K562 (cell line): Measurements from ENCODE around the gene CCDC88C. TPM values are rescaled to one million over a fixed set of nuclear protein-coding genes. Genes with fewer than 3 reads are reported as not detected.
A peak's percentile ranks its signal among the peaks of the same experiment; 100 is the strongest.

Source experiments
- ATAC-seq: fragments of 200-7000 bp; cut with Tn5 transposase; 3 replicates; pipeline ENCODE4 v1.9.1; 2020; ENCODE audit warnings: moderate library complexity
- BruUV-seq: library from RNA; stranded (reverse); fragments of 400-500 nt; replicated peaks from 2 replicates; lab custom pipeline; 2021; lab: Mats Ljungman, UMichigan
- CTCF ChIA-PET: fragments of 300-600 bp; formaldehyde crosslinking; extraction: SDS; loops from one replicate; lab custom pipeline; 2021; ENCODE audit warnings: low intra/inter-chr PET ratio; lab: Yijun Ruan, JAX
- POLR2A ChIA-PET: fragments of 300-600, 350-650 bp; sonication (Branson Sonifier 250); formaldehyde crosslinking; extraction: SDS; loops from one replicate; lab custom pipeline; 2021; ENCODE audit warnings: antibody characterized with exemption, inconsistent platforms; lab: Yijun Ruan, JAX
- DNase-seq, 4 experiments: peaks; one replicate each; pipeline versions ENCODE4 v3.0.0 to v3.0.0-alpha.2; 2011 to 2018; ENCODE audit warnings: low spot score in 3 of 4, mixed read lengths in 3 of 4; ENCODE audit errors: extremely low read depth in 1 of 4
- FAIRE-seq: peaks from 2 replicates; lab custom pipeline; 2011; peaks lifted over from hg19 to GRCh38; lab: Jason Lieb, UNC
- H2AFZ ChIP-seq: 2 replicates; pipeline ENCODE4 v1.6.0; 2011; ENCODE audit warnings: low read depth, low read length, control low read depth, inconsistent platforms
- H3K27ac ChIP-seq: fragments of 200-600 bp; 3 replicates; pipeline ENCODE4 v1.8.0; 2011; ENCODE audit warnings: low read depth, mild to moderate bottlenecking, control low read depth, inconsistent platforms, low read length, moderate library complexity, mixed read lengths; ENCODE audit errors: extremely low read depth
- H3K27me3 ChIP-seq, 2 experiments: fragments of 300-600 bp in 1 of 2; 2 replicates in 1 of 2; 3 replicates in 1 of 2; pipeline versions ENCODE4 v1.6.0 to v1.8.0; 2011; ENCODE audit warnings: inconsistent platforms in 2 of 2, low read length in 2 of 2, mild to moderate bottlenecking in 1 of 2, mixed read lengths in 1 of 2, moderate library complexity in 1 of 2; ENCODE audit not compliant: control insufficient read depth in 2 of 2, insufficient read depth in 2 of 2
- H3K36me3 ChIP-seq: fragments of 300-600 bp; 3 replicates; pipeline ENCODE4 v1.8.0; 2011; ENCODE audit warnings: mild to moderate bottlenecking, low read length, inconsistent platforms; ENCODE audit not compliant: control insufficient read depth, insufficient read depth
- H3K4me1 ChIP-seq, 2 experiments: fragments of 200-600 bp in 1 of 2; replicated peaks in 1 of 2; 2 replicates in 1 of 2; 3 replicates in 1 of 2; pipeline versions ENCODE4 v1.5.1 to v1.8.0; 2011; ENCODE audit warnings: inconsistent platforms in 2 of 2, low read length in 2 of 2, mild to moderate bottlenecking in 1 of 2, mixed read lengths in 1 of 2, moderate library complexity in 1 of 2; ENCODE audit not compliant: control insufficient read depth in 2 of 2, insufficient read depth in 2 of 2
- H3K4me2 ChIP-seq: 2 replicates; pipeline ENCODE4 v1.6.1; 2011; ENCODE audit warnings: low read length, control low read depth, inconsistent platforms, mixed read lengths; ENCODE audit not compliant: insufficient read depth
- H3K4me3 ChIP-seq: fragments of 200-600 bp; sonication (generic), shearing (Covaris generic); 2 replicates; pipeline ENCODE4 v1.5.1; 2016; ENCODE audit warnings: control low read depth, inconsistent platforms
- H3K79me2 ChIP-seq: fragments of 200-600 bp; 3 replicates; pipeline ENCODE4 v1.8.0; 2011; ENCODE audit warnings: low read length, inconsistent platforms; ENCODE audit not compliant: control insufficient read depth, insufficient read depth
- H3K9ac ChIP-seq, 2 experiments: 2 replicates each; pipeline versions ENCODE4 v1.6.0 to v1.6.1; 2011; ENCODE audit warnings: low read depth in 2 of 2, low read length in 2 of 2, control low read depth in 1 of 2, inconsistent platforms in 1 of 2, mild to moderate bottlenecking in 1 of 2, mixed read lengths in 1 of 2; ENCODE audit not compliant: insufficient read depth in 1 of 2
- H3K9me1 ChIP-seq: one replicate; pipeline ENCODE4 v1.6.0; 2011; ENCODE audit warnings: inconsistent platforms, mild to moderate bottlenecking, low read length, moderate library complexity; ENCODE audit not compliant: control insufficient read depth, insufficient read depth
- H3K9me3 ChIP-seq: replicated peaks from 2 replicates; pipeline ENCODE4 v1.5.1; 2011; ENCODE audit warnings: low read depth, low read length, inconsistent platforms; ENCODE audit not compliant: control insufficient read depth, insufficient read depth
- H4K20me1 ChIP-seq: replicated peaks from 2 replicates; pipeline ENCODE4 v1.6.1; 2011; ENCODE audit warnings: low read length, inconsistent platforms, mixed read lengths; ENCODE audit not compliant: control insufficient read depth, insufficient read depth
- ESRRA ChIP-seq: fragments of 450-650 bp; IDR thresholded peaks from 2 replicates; pipeline ENCODE4 v1.6.1; 2014; ENCODE audit warnings: low read depth, mild to moderate bottlenecking, moderate library complexity, borderline replicate concordance
- GABPA ChIP-seq: fragments of 200-800 bp; sonication (Bioruptor generic); conservative IDR thresholded peaks from 2 replicates; pipeline ENCODE4 v1.6.1; 2016; ENCODE audit warnings: low read depth, missing genetic modification characterization, missing compliant biosample characterization
- LCOR ChIP-seq: sonication (generic); formaldehyde crosslinking; IDR thresholded peaks from 2 replicates; pipeline ENCODE4 v1.8.0; 2022; ENCODE audit warnings: mild to moderate bottlenecking, missing genetic modification reagents
- PTRF ChIP-seq: fragments of 450-650 bp; IDR thresholded peaks from 2 replicates; pipeline ENCODE4 v1.6.1; 2016; ENCODE audit warnings: mild to moderate bottlenecking, missing genetic modification characterization, missing compliant biosample characterization
- SIN3A ChIP-seq, 2 experiments: fragments of 150-350 bp in 1 of 2; IDR thresholded peaks; 2 replicates each; pipeline ENCODE4 v1.6.1; 2011 to 2016; ENCODE audit warnings: borderline replicate concordance in 2 of 2, low read depth in 2 of 2, low read length in 2 of 2, mild to moderate bottlenecking in 2 of 2, moderate library complexity in 2 of 2; ENCODE audit not compliant: control insufficient read depth in 1 of 2
- XRCC4 ChIP-seq: IDR thresholded peaks from one replicate; pipeline ENCODE4 v1.6.1; 2011; ENCODE audit not compliant: insufficient read depth, insufficient read length; ENCODE audit errors: extremely low read depth
- ZBTB7A ChIP-seq: IDR thresholded peaks from 2 replicates; pipeline ENCODE4 v1.6.1; 2011; ENCODE audit warnings: low read depth, mild to moderate bottlenecking, low read length, moderate library complexity, borderline replicate concordance; ENCODE audit not compliant: control insufficient read depth
- ZC3H11A ChIP-seq: IDR thresholded peaks from 2 replicates; pipeline ENCODE4 v1.6.1; 2012; ENCODE audit warnings: low read depth, low read length, improper control_type of control experiment
- ZNF134 ChIP-seq: fragments of 250-450 bp; sonication (Bioruptor Pico); conservative IDR thresholded peaks from 2 replicates; pipeline ENCODE4 v1.4.0; 2020
- ZNF561 ChIP-seq: fragments of 450-650 bp; formaldehyde crosslinking; conservative IDR thresholded peaks from 2 replicates; pipeline ENCODE4 v1.4.0; 2020; ENCODE audit warnings: mild to moderate bottlenecking, moderate library complexity
- WGBS: fragments of 100-300 bp; shearing (Covaris generic); methylation state at CpG from one replicate; pipeline ENCODE4 v1.1.6; 2016; ENCODE audit warnings: low coverage, mixed read lengths; ENCODE audit not compliant: insufficient coverage; ENCODE audit errors: missing lambda C conversion rate; 5-methylcytosine and 5-hydroxymethylcytosine counted together
- in situ Hi-C: fragments of 300-500 bp; cut with MboI; formaldehyde crosslinking; loops from 4 replicates; pipeline ENCODE4 v1.15.0; 2018; ENCODE audit warnings: inconsistent platforms, mixed read lengths
- intact Hi-C: fragments of 100-400 bp; cut with micrococcal nuclease; formaldehyde crosslinking; loops from 2 replicates; pipeline ENCODE4 v1.14.2; 2022
- polyA plus RNA-seq, 8 experiments: library from polyadenylated mRNA; depleted of rRNA in 4 of 8; stranded (reverse) in 5 of 8; unstranded in 3 of 8; fragments of >200 nt; fragmentation: Nextera tagmentation in 2 of 8; fragmentation: Illumina TruSeq in 1 of 8; extraction: Ambion mirVana in 2 of 8; extraction: Trizol in 1 of 8; gene quantifications; 2 replicates each; pipeline versions ENCODE4 v1.2.1 to v1.2.3, GENCODE V29; 2011 to 2014; ENCODE audit warnings: inconsistent platforms in 1 of 8, missing spikeins in 1 of 8
- total RNA-seq, 7 experiments: library from RNA; depleted of rRNA in 6 of 7; stranded (reverse); fragments of >200 nt in 6 of 7; fragmentation: Illumina TruSeq in 2 of 7; extraction: Trizol in 2 of 7; gene quantifications; 2 replicates each; pipeline versions ENCODE4 v1.2.1 to v1.2.3, GENCODE V29; 2011 to 2021; ENCODE audit warnings: low replicate concordance in 1 of 7
- TF ChIP-seq, protein P1 (sequence below): fragments of 450-650 bp; IDR thresholded peaks from 2 replicates; pipeline ENCODE4 v1.6.1; 2016; ENCODE audit warnings: borderline replicate concordance
- TF ChIP-seq, protein P2 (sequence below), 3 experiments: fragments of 200-800 bp in 1 of 3; fragments of 250-450 bp in 1 of 3; fragments of 450-650 bp in 1 of 3; sonication (Bioruptor Pico) in 1 of 3; sonication (Bioruptor generic) in 1 of 3; formaldehyde crosslinking in 1 of 3; IDR thresholded peaks; 2 replicates each; pipeline versions ENCODE4 v1.6.1 to v1.8.0; 2016 to 2022; ENCODE audit warnings: mild to moderate bottlenecking in 2 of 3, missing genetic modification characterization in 2 of 3, missing compliant biosample characterization in 1 of 3, moderate library complexity in 1 of 3
- TF ChIP-seq, protein P3 (sequence below): sonication (generic); formaldehyde crosslinking; IDR thresholded peaks from 2 replicates; pipeline ENCODE4 v1.8.0; 2022; ENCODE audit warnings: mild to moderate bottlenecking, missing genetic modification reagents

The CCDC88C gene
- total and polyA plus RNA-seq, 9 of the 15 experiments (the other 6 are each of a cell fraction or from before 2014, with no cell fraction given) = 0.62 to 22.5 (median 10.7) TPM

DNA sequence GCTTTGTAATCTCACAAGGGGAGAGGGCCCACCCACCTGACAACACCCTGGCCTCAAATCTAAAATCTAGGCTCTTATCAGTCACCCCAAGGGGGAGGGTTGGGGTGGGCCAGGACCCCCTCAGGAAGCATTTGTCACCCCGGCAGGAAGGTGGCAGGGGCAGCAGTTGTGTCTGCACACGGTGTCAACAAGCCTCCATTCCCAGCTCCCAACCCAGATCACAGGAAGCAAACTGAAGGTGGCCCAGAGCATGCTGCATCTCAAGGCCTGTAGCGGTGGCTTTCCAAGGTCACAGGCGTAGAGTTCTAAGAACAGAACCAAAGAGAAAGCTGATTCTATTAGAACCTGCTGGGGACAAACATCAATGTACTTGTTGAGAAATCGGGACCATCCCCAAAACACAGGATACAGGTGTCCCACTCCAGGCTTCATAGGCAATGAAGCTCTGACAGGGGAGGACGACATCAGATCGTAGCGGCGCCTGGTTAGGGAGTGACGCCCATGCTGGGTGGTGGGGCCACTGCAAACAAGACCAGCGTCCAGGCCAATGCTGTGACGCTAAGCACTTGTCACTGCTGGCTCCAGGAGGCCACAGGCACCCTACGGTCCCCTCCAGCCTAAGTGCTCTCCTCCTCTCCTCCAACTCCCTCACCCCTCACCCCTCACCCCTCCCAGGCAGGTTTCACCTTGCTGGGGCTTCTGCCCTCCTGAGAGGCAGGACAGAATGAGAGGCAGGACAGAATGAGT lies 52.9 kb downstream of the CCDC88C start:
- DNase-seq (peak in 2 of 4 experiments; percentile 17 to 18), FAIRE-seq (no peak), ATAC-seq (peak; percentile 80)
- no peak overlapping the region; the same call in 1 of the 2 replicates for H3K4me2 ChIP-seq
- in situ Hi-C loops = no loop called here
- peaks cover 11 to 22% of the 10 kb centered on the region in 2 experiments; a peak in 4 of 5 replicates for H3K4me1 ChIP-seq
- no TSS peak for BruUV-seq
- no peak overlapping the region for H2AFZ ChIP-seq
- ChIA-PET CTCF (no interaction called here), POLR2A (interaction anchor here (0.6 kb wide), 2 partner anchors 49 to 757 kb away, joined by 3 to 4 read pairs; partner anchors contain the start of genes CPSF2 and NDUFB1)
- no peaks in the 10 kb centered on the region for H3K27me3 ChIP-seq
- intact Hi-C loops = loop anchor here (5.0 kb wide), 1 partner anchor 53 kb away; the partner anchor contains the start of gene CCDC88C
- H3K9me1 ChIP-seq = no peaks in the 10 kb centered on the region
- H3K79me2 ChIP-seq = peaks cover 24% of the 10 kb centered on the region
- H3K36me3 ChIP-seq = no peaks in the 10 kb centered on the region
- no peaks in the 10 kb centered on the region for H3K9me3 ChIP-seq
- peaks cover 12% of the 10 kb centered on the region; the same call in 1 of the 2 replicates for H4K20me1 ChIP-seq
- WGBS = 37% methylated on average over 10 of the region's 13 CpGs
- H3K4me3 ChIP-seq = no peak overlapping the region
- H3K27ac ChIP-seq = no peak overlapping the region
- H3K9ac ChIP-seq = peak overlapping the region in 1 of 2 experiments; percentile 71; a peak in 1 of 4 replicates
- TF ChIP-seq ZC3H11A = no peak
- TF ChIP-seq ESRRA = 0 out of 2 replicates have a peak, but pooled peaks have one; percentile 23
- TF ChIP-seq, protein P1, sequence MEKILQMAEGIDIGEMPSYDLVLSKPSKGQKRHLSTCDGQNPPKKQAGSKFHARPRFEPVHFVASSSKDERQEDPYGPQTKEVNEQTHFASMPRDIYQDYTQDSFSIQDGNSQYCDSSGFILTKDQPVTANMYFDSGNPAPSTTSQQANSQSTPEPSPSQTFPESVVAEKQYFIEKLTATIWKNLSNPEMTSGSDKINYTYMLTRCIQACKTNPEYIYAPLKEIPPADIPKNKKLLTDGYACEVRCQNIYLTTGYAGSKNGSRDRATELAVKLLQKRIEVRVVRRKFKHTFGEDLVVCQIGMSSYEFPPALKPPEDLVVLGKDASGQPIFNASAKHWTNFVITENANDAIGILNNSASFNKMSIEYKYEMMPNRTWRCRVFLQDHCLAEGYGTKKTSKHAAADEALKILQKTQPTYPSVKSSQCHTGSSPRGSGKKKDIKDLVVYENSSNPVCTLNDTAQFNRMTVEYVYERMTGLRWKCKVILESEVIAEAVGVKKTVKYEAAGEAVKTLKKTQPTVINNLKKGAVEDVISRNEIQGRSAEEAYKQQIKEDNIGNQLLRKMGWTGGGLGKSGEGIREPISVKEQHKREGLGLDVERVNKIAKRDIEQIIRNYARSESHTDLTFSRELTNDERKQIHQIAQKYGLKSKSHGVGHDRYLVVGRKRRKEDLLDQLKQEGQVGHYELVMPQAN = no peak
- no peak for TF ChIP-seq PTRF (tag)
- no peak for TF ChIP-seq SIN3A (IDR thresholded peaks at IDR 0.05; ENCODE audit: borderline replicate concordance in 2 of 2, control insufficient read depth in 1 of 2, low read depth in 2 of 2, low read length in 2 of 2)
- TF ChIP-seq ZBTB7A = 0 out of 2 replicates have a peak, but pooled peaks have one; percentile 45
- TF ChIP-seq, protein P2, sequence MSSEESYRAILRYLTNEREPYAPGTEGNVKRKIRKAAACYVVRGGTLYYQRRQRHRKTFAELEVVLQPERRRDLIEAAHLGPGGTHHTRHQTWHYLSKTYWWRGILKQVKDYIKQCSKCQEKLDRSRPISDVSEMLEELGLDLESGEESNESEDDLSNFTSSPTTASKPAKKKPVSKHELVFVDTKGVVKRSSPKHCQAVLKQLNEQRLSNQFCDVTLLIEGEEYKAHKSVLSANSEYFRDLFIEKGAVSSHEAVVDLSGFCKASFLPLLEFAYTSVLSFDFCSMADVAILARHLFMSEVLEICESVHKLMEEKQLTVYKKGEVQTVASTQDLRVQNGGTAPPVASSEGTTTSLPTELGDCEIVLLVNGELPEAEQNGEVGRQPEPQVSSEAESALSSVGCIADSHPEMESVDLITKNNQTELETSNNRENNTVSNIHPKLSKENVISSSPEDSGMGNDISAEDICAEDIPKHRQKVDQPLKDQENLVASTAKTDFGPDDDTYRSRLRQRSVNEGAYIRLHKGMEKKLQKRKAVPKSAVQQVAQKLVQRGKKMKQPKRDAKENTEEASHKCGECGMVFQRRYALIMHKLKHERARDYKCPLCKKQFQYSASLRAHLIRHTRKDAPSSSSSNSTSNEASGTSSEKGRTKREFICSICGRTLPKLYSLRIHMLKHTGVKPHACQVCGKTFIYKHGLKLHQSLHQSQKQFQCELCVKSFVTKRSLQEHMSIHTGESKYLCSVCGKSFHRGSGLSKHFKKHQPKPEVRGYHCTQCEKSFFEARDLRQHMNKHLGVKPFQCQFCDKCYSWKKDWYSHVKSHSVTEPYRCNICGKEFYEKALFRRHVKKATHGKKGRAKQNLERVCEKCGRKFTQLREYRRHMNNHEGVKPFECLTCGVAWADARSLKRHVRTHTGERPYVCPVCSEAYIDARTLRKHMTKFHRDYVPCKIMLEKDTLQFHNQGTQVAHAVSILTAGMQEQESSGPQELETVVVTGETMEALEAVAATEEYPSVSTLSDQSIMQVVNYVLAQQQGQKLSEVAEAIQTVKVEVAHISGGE (CRISPR knock-in tag; IDR thresholded peaks at IDR 0.05) = no peak
- TF ChIP-seq GABPA (tag) = no peak
- TF ChIP-seq XRCC4 = no peak
- peak; percentile 91 for TF ChIP-seq ZNF134 (CRISPR knock-in tag)
- no peak for TF ChIP-seq ZNF561 (CRISPR knock-in tag)
- no peak for TF ChIP-seq LCOR (CRISPR knock-in tag)
- TF ChIP-seq, protein P3, sequence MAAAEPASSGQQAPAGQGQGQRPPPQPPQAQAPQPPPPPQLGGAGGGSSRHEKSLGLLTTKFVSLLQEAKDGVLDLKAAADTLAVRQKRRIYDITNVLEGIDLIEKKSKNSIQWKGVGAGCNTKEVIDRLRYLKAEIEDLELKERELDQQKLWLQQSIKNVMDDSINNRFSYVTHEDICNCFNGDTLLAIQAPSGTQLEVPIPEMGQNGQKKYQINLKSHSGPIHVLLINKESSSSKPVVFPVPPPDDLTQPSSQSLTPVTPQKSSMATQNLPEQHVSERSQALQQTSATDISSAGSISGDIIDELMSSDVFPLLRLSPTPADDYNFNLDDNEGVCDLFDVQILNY (CRISPR knock-in tag) = no peak
